RPMI8226 (cell line): ENCODE measurements around the gene OR52A5.
"Not testable (repeated sequence)": the region's sequence is repeated elsewhere in the genome, so short reads cannot be mapped to it uniquely, and the experiment has no call there.

Experiments used
- DNase-seq: peaks from one replicate; pipeline ENCODE4 v3.0.0-alpha.2; 2015

The OR52A5 gene

GRCh38 chr11:5137996-5138395 lies at the start of gene OR52A5:
TSS of gene OR52A5 (minus strand) at chr11:5138356. CDS start at chr11:5132642, 5,714 bp downstream.
- DNase-seq = no peak

GRCh38 chr11:5178046-5178837 lies 40.1 kb upstream of the OR52A5 start:
- no peak for DNase-seq

GRCh38 chr11:5174934-5175333 lies 36.8 kb upstream of the OR52A5 start:
- no peak for DNase-seq

GRCh38 chr11:5171856-5172255 lies 33.7 kb upstream of the OR52A5 start:
- no peak for DNase-seq

- DNase-seq = not testable (repeated sequence)
Observed at GRCh38 chr11:5165898-5166297, 27.7 kb upstream of the OR52A5 start.

GRCh38 chr11:5164807-5165206 lies 26.7 kb upstream of the OR52A5 start:
- DNase-seq = not testable (repeated sequence)

- not testable (repeated sequence) for DNase-seq
Observed at GRCh38 chr11:5161045-5161444, 22.9 kb upstream of the OR52A5 start.

GRCh38 chr11:5160217-5160616 lies 22.1 kb upstream of the OR52A5 start:
- not testable (repeated sequence) for DNase-seq

- no peak for DNase-seq
Observed at GRCh38 chr11:5159806-5160205, 21.6 kb upstream of the OR52A5 start.

- DNase-seq = no peak
Observed at GRCh38 chr11:5154657-5155056, 16.5 kb upstream of the OR52A5 start, which contains the start of gene OR52A1. TSS of gene OR52A1 (minus strand) at chr11:5154757. CDS start at chr11:5152369, 2,388 bp downstream.

- DNase-seq = no peak
Observed at GRCh38 chr11:5153574-5154431, 15.6 kb upstream of the OR52A5 start.

- no peak for DNase-seq
Observed at GRCh38 chr11:5151713-5152153, 13.6 kb upstream of the OR52A5 start.

GRCh38 chr11:5144206-5144605 lies 6.0 kb upstream of the OR52A5 start:
- DNase-seq = not testable (repeated sequence)

GRCh38 chr11:5137014-5137413 lies 1.1 kb downstream of the OR52A5 start:
- DNase-seq = no peak

- no peak for DNase-seq
Observed at GRCh38 chr11:5136261-5136660, 1.9 kb downstream of the OR52A5 start.

- no peak for DNase-seq
Observed at GRCh38 chr11:5131584-5132335, 6.4 kb downstream of the OR52A5 start.

GRCh38 chr11:5129457-5129877 lies 8.7 kb downstream of the OR52A5 start:
- DNase-seq = no peak

GRCh38 chr11:5124891-5125620 lies 13.1 kb downstream of the OR52A5 start:
- no peak for DNase-seq

GRCh38 chr11:5123802-5124521 lies 14.2 kb downstream of the OR52A5 start:
- DNase-seq = peak; percentile 48

- no peak for DNase-seq
Observed at GRCh38 chr11:5118893-5119292, 19.3 kb downstream of the OR52A5 start.

GRCh38 chr11:5117588-5117987 lies 20.6 kb downstream of the OR52A5 start:
- no peak for DNase-seq
